Immature natural killer cell (primary cell): ENCODE results near the gene LRGUK. TPM values are rescaled to one million over a fixed set of nuclear protein-coding genes. Genes with fewer than 3 reads are reported as not detected.

ENCODE experiments used
- DNase-seq, 3 donors: peaks; one replicate each; pipeline ENCODE4 v3.0.0; 2022; ENCODE audit warnings: mixed read lengths in 1 of 3
- H3K27ac Mint-ChIP-seq, 6 donors: one replicate each; pipeline ENCODE4 v1.8.0; 2020; ENCODE audit warnings: mixed read lengths in 6 of 6, mild to moderate bottlenecking in 5 of 6, inconsistent platforms in 4 of 6, moderate library complexity in 3 of 6
- H3K27me3 Mint-ChIP-seq, 3 donors: one replicate each; pipeline ENCODE4 v1.8.0; 2020 to 2021; ENCODE audit warnings: low read depth in 3 of 3, mild to moderate bottlenecking in 3 of 3, mixed read lengths in 3 of 3, moderate library complexity in 3 of 3, inconsistent platforms in 1 of 3
- H3K36me3 Mint-ChIP-seq, 3 donors: one replicate each; pipeline ENCODE4 v1.8.0; 2020; ENCODE audit warnings: mixed read lengths in 3 of 3, inconsistent platforms in 2 of 3, mild to moderate bottlenecking in 2 of 3
- H3K4me1 Mint-ChIP-seq, 2 donors: one replicate each; pipeline ENCODE4 v1.8.0; 2020; ENCODE audit warnings: inconsistent platforms in 2 of 2, mild to moderate bottlenecking in 2 of 2, mixed read lengths in 2 of 2, moderate library complexity in 1 of 2
- H3K4me3 Mint-ChIP-seq, 5 donors: one replicate each; pipeline ENCODE4 v1.8.0; 2020; ENCODE audit warnings: mild to moderate bottlenecking in 5 of 5, mixed read lengths in 5 of 5, inconsistent platforms in 3 of 5, moderate library complexity in 3 of 5
- H3K9me3 Mint-ChIP-seq, 6 donors: one replicate each; pipeline ENCODE4 v1.8.0; 2020; ENCODE audit warnings: mild to moderate bottlenecking in 6 of 6, mixed read lengths in 6 of 6, inconsistent platforms in 4 of 6, moderate library complexity in 3 of 6
- polyA plus RNA-seq, 3 donors: library from polyadenylated mRNA; unstranded; fragments of 300-500 nt; fragmentation: Illumina TruSeq; gene quantifications; one replicate each; pipeline ENCODE4 v1.2.3, GENCODE V29; 2021

Gene LRGUK
- polyA plus RNA-seq, 3 donors from 2014 or later: not detected

DNA sequence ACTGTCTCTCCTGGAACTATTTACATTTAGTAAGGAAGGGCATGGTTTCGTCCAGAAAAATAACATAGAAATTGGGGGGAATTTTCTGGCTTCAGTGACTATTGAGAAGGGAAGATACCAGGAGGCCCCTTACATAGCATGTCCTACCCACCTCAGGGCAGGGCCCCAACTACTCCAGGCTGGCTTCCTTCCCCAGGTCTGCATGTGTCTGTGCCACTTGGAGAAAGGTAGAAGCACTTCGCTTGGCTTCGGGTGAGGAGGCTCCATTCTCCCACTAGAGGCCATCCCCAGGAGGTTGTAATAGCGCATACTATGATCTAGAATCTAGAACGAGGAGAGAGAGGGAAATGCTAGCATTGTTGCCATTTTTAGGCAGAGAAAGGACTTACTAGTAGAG is 14.7 kb downstream of the LRGUK start:
- H3K9me3 Mint-ChIP-seq: no peaks in the 10 kb centered on the region
- peaks cover 3 to 4% of the 10 kb centered on the region in 2 donors for H3K4me1 Mint-ChIP-seq
- no peak for DNase-seq
- no peak overlapping the region for H3K27ac Mint-ChIP-seq
- peaks cover 0 to 3% (median 2%) of the 10 kb centered on the region in 3 donors for H3K27me3 Mint-ChIP-seq
- H3K36me3 Mint-ChIP-seq: peaks cover 0 to 8% (median 0%) of the 10 kb centered on the region in 3 donors
- no peak overlapping the region for H3K4me3 Mint-ChIP-seq

DNA sequence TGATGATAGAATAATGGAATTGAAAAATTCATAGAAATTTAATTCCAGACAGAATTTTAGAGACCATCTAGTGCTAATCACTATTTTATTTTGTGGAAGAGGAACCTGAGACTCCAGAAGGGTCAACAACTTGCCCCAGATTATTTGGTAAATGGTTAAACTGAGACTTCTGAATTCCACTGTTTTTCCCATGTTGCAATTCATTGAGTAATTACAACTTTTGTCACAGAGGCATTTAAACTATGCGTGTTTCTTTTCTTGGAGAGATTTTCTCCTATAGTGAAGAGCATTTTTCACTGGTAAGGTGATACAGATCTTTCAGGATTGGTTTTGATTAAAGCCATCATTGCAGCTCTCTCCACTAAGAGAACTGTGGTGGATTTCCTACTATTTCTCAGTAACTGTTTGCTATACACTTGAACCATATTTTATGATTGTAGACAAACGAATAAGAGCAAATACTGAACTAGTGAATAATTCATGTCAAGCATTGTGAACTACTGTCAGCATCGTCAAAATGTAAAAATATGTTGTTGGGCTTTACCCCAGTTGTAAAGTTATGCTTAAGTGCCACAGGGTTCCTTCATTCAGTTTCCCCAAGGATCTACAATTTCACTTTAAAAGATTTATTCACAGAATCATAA is 26.5 kb downstream of the LRGUK start:
- DNase-seq: no peak
- Mint-ChIP-seq H3K4me3 (no peak overlapping the region), H3K9me3 (no peaks in the 10 kb centered on the region), H3K27me3 (peaks cover 0 to 6% (median 0%) of the 10 kb centered on the region in 3 donors), H3K36me3 (peaks cover 0 to 4% (median 0%) of the 10 kb centered on the region in 3 donors), H3K4me1 (no peaks in the 10 kb centered on the region), H3K27ac (no peak overlapping the region)

DNA sequence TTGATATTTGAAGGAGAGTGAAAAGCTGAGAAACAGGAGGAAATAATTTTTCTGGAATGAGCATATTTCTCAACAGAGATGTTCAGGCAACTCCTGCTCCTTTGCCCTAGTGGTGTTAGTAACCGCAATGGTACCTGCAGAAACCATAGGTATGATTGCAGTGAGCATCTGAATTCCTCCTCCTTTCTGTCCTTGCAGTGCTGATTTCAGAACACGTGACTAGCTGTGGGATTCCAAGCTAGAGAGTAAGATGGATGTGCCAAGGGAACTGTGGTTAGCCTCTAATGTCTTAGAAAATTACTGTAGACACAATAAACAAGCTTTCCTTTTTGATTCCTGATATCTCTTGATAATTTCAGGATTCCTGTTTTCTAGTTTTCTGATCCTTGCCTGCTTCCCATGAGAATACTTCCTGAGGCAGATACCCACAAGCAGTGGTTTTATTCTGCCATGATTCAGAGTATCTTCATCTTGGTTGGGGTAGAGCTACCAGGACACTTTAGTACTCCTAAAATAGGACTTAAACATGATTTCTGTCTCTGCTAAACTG is 27.5 kb downstream of the LRGUK start:
- DNase-seq: no peak
- Mint-ChIP-seq H3K4me1 (no peaks in the 10 kb centered on the region), H3K9me3 (no peaks in the 10 kb centered on the region), H3K4me3 (no peak overlapping the region), H3K36me3 (peaks cover 0 to 4% (median 0%) of the 10 kb centered on the region in 3 donors), H3K27me3 (peaks cover 0 to 3% (median 1%) of the 10 kb centered on the region in 3 donors), H3K27ac (no peak overlapping the region)

DNA sequence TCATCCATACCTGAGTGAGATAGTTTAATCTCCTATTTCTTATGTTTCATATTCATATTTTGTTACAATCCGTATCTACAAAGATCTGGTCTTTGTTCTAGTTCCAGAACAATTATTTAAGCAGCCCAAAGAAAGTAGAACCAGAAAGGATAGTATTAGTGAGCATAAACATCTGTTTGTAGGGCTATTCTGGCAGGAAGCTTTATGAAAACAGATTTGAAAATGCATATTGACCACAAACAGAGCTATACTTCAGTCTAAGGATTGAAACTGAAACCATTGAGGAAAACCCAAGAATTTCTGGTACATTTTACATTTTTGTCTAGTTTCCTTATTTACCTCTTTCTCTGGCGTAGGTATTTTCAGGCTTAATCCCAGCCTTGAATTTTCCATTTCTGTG is 28.1 kb downstream of the LRGUK start:
- peaks cover 0 to 4% (median 0%) of the 10 kb centered on the region in 3 donors for H3K36me3 Mint-ChIP-seq
- H3K9me3 Mint-ChIP-seq: no peaks in the 10 kb centered on the region
- no peak for DNase-seq
- H3K27ac Mint-ChIP-seq: no peak overlapping the region
- peaks cover 0 to 3% (median 1%) of the 10 kb centered on the region in 3 donors for H3K27me3 Mint-ChIP-seq
- no peaks in the 10 kb centered on the region for H3K4me1 Mint-ChIP-seq
- H3K4me3 Mint-ChIP-seq: no peak overlapping the region

DNA sequence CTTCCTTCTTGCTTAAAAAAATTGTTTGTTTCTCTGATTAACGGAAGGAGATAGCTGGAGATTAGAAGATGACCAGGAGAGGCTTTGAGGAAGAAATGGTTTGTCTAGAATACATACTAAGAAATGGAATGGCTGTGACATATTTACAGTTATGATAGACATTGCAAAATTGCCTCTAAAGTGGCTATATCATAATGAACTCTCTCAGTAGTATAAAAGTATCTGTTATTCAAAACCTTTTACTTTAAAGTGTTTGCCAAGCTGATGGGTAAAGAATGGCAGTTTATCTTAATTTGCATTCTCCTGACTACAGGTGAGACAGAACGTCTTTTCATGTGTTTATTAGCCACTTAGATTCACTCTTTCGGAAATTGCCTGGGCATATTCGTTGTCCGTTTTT is 28.7 kb downstream of the LRGUK start:
- Mint-ChIP-seq H3K4me1 (no peaks in the 10 kb centered on the region), H3K9me3 (no peaks in the 10 kb centered on the region), H3K36me3 (peaks cover 0 to 4% (median 0%) of the 10 kb centered on the region in 3 donors), H3K27me3 (peaks cover 0 to 3% (median 1%) of the 10 kb centered on the region in 3 donors), H3K27ac (no peak overlapping the region), H3K4me3 (no peak overlapping the region)
- no peak for DNase-seq

DNA sequence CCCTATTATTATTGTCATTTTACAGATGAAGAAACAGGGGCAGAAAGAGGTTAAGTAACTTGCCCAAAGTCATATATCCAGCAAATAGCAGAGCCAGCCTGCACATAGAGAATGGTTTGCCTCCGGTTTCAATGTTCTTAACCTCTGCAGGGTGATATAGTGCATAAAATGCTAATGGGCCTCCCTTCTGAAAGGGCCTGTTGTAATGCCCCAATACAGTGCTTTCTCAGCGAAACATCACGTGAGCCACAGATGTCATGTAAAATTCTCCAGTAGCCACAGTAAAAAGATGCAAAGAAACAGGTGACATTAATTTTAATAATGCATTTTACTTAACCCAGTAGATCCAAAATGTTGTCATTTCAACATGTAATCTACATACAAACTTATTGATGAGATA is 38.1 kb downstream of the LRGUK start:
- H3K4me3 Mint-ChIP-seq: no peak overlapping the region
- no peak overlapping the region for H3K27ac Mint-ChIP-seq
- no peak for DNase-seq
- H3K36me3 Mint-ChIP-seq: peaks cover 0 to 6% (median 0%) of the 10 kb centered on the region in 3 donors
- H3K4me1 Mint-ChIP-seq: no peaks in the 10 kb centered on the region
- peaks cover 0 to 4% (median 0%) of the 10 kb centered on the region in 3 donors for H3K27me3 Mint-ChIP-seq
- H3K9me3 Mint-ChIP-seq: no peaks in the 10 kb centered on the region

DNA sequence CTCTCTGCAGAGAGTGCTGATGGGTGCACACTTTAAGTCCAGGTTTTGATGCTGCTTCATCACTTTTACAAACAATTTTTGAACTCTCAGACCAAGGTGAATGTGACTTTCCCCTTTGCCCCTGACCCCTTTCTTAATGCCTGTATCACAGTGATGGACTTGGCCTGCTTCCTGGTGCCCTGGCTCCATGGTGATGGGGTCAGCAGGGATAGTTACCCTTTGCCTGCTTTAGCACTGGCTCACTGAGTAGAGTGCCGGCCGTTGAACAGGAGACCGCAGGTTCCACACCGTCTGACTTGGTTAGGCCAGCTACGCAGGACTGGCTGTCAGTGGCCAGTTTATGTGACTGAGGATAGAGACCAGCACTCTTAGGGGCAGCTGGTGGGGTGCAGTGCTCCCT is 40.1 kb downstream of the LRGUK start:
- H3K4me1 Mint-ChIP-seq: no peaks in the 10 kb centered on the region
- no peak for DNase-seq
- H3K27ac Mint-ChIP-seq: no peak overlapping the region
- peaks cover 0 to 6% (median 0%) of the 10 kb centered on the region in 3 donors for H3K36me3 Mint-ChIP-seq
- peaks cover 0 to 4% (median 0%) of the 10 kb centered on the region in 3 donors for H3K27me3 Mint-ChIP-seq
- H3K4me3 Mint-ChIP-seq: no peak overlapping the region
- no peaks in the 10 kb centered on the region for H3K9me3 Mint-ChIP-seq

DNA sequence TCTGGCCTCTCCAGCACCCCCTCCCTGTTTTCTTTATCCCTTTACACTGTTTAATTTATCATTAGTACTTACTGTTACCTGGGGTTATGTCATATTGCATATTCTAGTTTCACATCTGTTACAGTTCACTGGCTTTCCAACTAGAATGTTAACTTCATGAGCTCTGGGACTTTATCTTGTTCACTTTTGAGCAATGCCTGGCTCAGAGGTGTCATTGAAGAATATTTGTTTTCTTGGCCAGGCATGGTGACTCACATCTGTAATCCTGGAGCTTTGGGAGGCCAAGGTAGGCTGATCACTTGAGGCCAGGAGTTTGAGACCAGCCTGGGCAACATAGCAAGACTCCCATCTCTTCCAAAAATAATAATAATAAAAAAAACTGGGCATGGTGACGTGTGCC is 40.7 kb downstream of the LRGUK start:
- Mint-ChIP-seq H3K36me3 (peaks cover 0 to 6% (median 0%) of the 10 kb centered on the region in 3 donors), H3K27me3 (peaks cover 0 to 4% (median 0%) of the 10 kb centered on the region in 3 donors), H3K4me1 (no peaks in the 10 kb centered on the region), H3K27ac (no peak overlapping the region), H3K9me3 (no peaks in the 10 kb centered on the region), H3K4me3 (no peak overlapping the region)
- DNase-seq: no peak

DNA sequence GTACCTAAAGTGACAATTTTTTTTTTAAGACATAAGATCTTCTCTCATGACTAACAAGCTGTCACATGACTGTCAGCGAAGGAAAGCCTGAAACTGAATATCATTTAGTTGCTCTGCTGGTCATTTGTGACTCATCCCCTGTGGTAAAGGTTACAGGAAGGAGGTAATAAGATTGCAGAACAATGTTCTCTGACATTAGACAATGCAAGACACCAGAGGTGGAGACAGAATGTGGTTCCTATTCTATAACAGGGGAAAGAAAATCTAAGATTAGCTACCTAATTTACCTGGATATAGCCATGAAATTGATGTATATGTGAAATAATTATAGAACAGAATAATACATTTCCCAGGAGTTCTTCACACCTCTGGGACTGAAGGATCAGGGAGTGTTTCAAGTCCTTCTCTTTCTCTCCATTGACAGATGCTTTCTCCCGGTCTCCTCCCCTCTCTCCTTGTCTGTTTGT is 47.7 kb downstream of the LRGUK start:
- H3K4me1 Mint-ChIP-seq: peaks cover 14 to 16% of the 10 kb centered on the region in 2 donors
- peak overlapping the region in 1 of 6 donors; percentile 15 for H3K27ac Mint-ChIP-seq
- peak in 2 of 3 donors; percentile 2 to 16 for DNase-seq
- no peak overlapping the region for H3K4me3 Mint-ChIP-seq
- H3K9me3 Mint-ChIP-seq: no peaks in the 10 kb centered on the region
- peaks cover 5% of the 10 kb centered on the region in 3 donors for H3K36me3 Mint-ChIP-seq
- H3K27me3 Mint-ChIP-seq: peaks cover 0 to 2% (median 0%) of the 10 kb centered on the region in 3 donors

DNA sequence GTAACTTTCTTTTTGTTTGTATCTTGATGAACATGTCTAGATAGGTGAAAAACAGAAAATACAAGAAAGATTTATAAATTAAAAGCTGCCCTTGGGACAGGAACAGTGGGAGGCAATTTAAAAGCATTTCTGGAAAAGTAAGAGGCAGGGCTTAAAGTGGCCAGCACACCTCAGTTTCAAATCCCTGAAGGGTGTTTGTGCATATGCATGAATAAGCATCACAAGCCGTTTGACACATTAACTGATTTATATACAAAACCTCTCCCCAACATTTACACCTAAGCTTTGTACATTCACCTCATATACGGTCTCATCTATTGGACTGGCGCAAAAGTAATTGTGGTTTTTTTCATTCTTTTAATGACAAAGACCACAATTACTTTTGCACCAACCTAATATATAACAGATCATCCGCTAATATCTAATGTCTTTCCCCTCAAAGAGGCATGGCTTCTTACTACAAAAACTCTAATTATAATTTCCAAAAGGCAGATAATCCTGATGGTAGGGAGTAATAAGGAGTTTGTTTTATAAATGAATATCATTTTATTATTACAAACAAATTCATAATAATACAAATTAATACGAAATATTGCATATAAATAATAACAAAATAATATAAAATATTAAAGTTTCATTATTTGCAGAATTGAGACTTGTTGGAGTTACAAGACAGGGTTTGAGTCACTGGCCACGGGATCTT is 48.3 kb downstream of the LRGUK start:
- Mint-ChIP-seq H3K27ac (peak overlapping the region in 1 of 6 donors; percentile 15), H3K27me3 (peaks cover 0 to 2% (median 0%) of the 10 kb centered on the region in 3 donors), H3K36me3 (peaks cover 5% of the 10 kb centered on the region in 3 donors), H3K4me1 (peaks cover 14 to 16% of the 10 kb centered on the region in 2 donors), H3K4me3 (no peak overlapping the region), H3K9me3 (no peaks in the 10 kb centered on the region)
- no peak for DNase-seq

DNA sequence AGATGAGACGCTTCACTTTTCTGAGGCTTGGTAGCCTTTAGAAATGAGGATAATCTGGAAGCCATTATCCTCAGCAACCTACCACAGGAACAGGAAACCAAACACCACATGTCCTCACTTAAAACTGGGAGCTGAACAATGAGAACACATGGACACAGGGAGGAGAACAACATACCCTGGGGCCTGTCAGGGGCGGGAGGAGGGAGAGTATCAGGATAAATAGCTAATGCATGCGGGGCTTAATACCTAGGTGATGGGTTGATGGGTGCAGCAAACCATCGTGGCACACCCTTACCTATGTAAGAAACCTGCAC is 48.9 kb downstream of the LRGUK start:
- no peak for DNase-seq
- Mint-ChIP-seq H3K9me3 (no peaks in the 10 kb centered on the region), H3K27ac (no peak overlapping the region), H3K4me1 (peaks cover 14 to 16% of the 10 kb centered on the region in 2 donors), H3K4me3 (no peak overlapping the region), H3K36me3 (peaks cover 5% of the 10 kb centered on the region in 3 donors), H3K27me3 (peaks cover 0 to 2% (median 0%) of the 10 kb centered on the region in 3 donors)

DNA sequence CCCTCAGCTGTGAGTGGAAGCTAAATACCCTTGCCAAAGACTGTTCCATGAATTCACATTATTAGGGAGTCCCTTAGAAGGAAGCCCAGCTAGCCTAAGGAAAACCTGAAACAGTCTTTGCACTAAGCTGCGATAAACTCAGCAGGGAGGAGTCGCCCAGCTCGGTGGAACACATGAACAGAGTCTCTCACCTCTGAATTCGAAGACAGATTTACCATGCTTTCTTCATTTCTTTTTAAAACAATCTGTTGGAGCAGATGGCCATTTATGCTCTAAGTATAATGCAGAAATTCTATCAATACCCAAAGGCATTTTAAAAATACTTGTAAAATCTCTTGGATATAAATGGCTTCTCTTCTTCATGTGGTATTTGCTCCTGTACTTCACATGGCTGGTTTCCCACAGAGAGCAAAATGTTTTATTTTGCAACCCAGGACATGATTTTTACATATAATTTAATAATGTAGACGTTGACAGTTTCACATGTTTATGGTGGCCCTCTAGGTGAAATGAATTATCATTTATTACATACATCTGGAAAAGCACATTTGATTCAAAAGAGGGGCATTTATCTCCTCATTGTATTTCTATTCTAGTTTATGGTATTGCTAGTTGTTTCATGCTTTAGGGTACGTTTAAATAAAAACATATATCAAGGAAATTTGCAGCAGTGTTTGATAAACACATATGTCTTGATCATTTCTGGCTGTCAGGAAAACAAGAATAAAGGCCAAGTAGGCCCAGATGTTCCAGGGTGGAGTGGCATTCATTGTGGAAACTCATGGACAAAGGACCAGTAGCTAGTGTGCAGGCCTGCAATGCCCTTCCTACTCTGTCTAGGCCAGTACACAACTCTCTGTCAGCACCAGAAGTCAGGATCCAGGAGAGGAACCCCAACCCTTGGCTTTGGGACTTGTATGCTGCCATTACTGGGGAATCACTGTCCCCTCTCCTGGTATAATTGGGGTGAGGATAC is 52.2 kb downstream of the LRGUK start:
- H3K27me3 Mint-ChIP-seq: peaks cover 0 to 2% (median 2%) of the 10 kb centered on the region in 3 donors
- no peak overlapping the region for H3K4me3 Mint-ChIP-seq
- DNase-seq: no peak
- no peaks in the 10 kb centered on the region for H3K9me3 Mint-ChIP-seq
- peaks cover 11% of the 10 kb centered on the region in 2 donors for H3K4me1 Mint-ChIP-seq
- peaks cover 5% of the 10 kb centered on the region in 3 donors for H3K36me3 Mint-ChIP-seq
- H3K27ac Mint-ChIP-seq: no peak overlapping the region

DNA sequence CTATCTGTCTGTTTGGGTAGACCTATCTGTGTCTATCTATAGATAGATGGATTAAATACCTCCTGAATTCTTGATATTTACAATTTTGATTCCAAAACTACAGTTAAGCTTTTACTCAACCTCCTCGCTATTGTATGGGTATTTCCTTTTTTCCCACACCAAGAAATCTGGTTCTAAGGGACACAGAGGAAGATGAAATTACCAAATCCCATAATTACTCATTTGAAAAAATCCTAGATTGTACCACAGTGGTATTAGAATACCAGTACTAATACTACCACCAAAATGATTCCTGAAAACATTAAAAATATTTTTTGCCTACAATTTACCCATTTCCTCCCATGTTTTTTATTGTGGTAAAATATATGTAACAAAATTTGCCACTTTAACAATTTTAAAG is 53.2 kb downstream of the LRGUK start:
- no peak overlapping the region for H3K4me3 Mint-ChIP-seq
- peaks cover under 1 to 1% of the 10 kb centered on the region in 2 donors for H3K4me1 Mint-ChIP-seq
- H3K9me3 Mint-ChIP-seq: no peaks in the 10 kb centered on the region
- H3K27ac Mint-ChIP-seq: no peak overlapping the region
- DNase-seq: no peak
- peaks cover 0 to 4% (median 2%) of the 10 kb centered on the region in 3 donors for H3K27me3 Mint-ChIP-seq
- H3K36me3 Mint-ChIP-seq: peaks cover 5% of the 10 kb centered on the region in 3 donors
